ENCODE results near the gene TNFRSF13B.

- TF ChIP-seq, protein P1, sequence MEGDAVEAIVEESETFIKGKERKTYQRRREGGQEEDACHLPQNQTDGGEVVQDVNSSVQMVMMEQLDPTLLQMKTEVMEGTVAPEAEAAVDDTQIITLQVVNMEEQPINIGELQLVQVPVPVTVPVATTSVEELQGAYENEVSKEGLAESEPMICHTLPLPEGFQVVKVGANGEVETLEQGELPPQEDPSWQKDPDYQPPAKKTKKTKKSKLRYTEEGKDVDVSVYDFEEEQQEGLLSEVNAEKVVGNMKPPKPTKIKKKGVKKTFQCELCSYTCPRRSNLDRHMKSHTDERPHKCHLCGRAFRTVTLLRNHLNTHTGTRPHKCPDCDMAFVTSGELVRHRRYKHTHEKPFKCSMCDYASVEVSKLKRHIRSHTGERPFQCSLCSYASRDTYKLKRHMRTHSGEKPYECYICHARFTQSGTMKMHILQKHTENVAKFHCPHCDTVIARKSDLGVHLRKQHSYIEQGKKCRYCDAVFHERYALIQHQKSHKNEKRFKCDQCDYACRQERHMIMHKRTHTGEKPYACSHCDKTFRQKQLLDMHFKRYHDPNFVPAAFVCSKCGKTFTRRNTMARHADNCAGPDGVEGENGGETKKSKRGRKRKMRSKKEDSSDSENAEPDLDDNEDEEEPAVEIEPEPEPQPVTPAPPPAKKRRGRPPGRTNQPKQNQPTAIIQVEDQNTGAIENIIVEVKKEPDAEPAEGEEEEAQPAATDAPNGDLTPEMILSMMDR (IDR thresholded peaks at IDR 0.05; ENCODE audit: extremely low read depth in 1 of 2, insufficient read depth in 1 of 2, low read depth in 1 of 2, low read length in 2 of 2): no peak
- TF ChIP-seq EZH2 (IDR thresholded peaks at IDR 0.05; ENCODE audit: borderline replicate concordance, low read depth, low read length, severe bottlenecking) (no peak), JUN (IDR thresholded peaks at IDR 0.05; ENCODE audit: borderline replicate concordance, insufficient read depth, insufficient read length, low read depth) (no peak), GATA2 (IDR thresholded peaks at IDR 0.05; ENCODE audit: insufficient read depth, insufficient read length, low read depth, low read length) (no peak), POLR2A (IDR thresholded peaks at IDR 0.05; ENCODE audit: low read depth, low read length) (no peak), MYC (IDR thresholded peaks at IDR 0.05; ENCODE audit: low read depth, low read length) (no peak)
These were observed 18.6 kb downstream of the TNFRSF13B start for GRCh38 chr17:16953347-16953746.
